NB4 (cell line): ENCODE measurements around the gene CCT3.

Experiments used
- CTCF ChIP-seq: IDR thresholded peaks from one replicate; pipeline ENCODE4 v1.5.1; 2012; ENCODE audit warnings: low read depth, low read length
- MAX ChIP-seq: IDR thresholded peaks from 2 replicates; pipeline ENCODE4 v1.6.1; 2011; ENCODE audit warnings: low read depth, low read length
- MYC ChIP-seq: IDR thresholded peaks from 2 replicates; pipeline ENCODE4 v1.6.1; 2011; ENCODE audit warnings: low read depth, low read length
- POLR2A ChIP-seq: IDR thresholded peaks from 2 replicates; pipeline ENCODE4 v1.6.1; 2011; ENCODE audit warnings: mild to moderate bottlenecking; ENCODE audit not compliant: insufficient read length; ENCODE audit errors: extremely low read depth

- TF ChIP-seq POLR2A (no peak), CTCF (no peak), MAX (no peak), MYC (no peak)
Observed at GRCh38 chr1:156368889-156369684, 31.0 kb upstream of the CCT3 start, which contains the start of gene RHBG.
